ENCODE results near the gene EIF5A2. TPM values are rescaled to one million over a fixed set of nuclear protein-coding genes. Genes with fewer than 3 reads are reported as not detected.

The EIF5A2 gene
- total RNA-seq, 2 experiments from 2014 or later, result 5.2 to 9.5 TPM

- no peak for TF ChIP-seq CTCF (IDR thresholded peaks at IDR 0.05)
- H3K27me3 Mint-ChIP-seq, result no peaks in the 10 kb centered on the region
- H3K9me3 Mint-ChIP-seq, result no peaks in the 10 kb centered on the region
- CTCF ChIA-PET, result no interaction called here
- POLR2A ChIA-PET, result interaction anchor here (1.0 kb wide), 1 partner anchor 9 kb away, joined by 3 read pairs; no protein-coding TSS in a partner anchor
- peak overlapping the region; percentile 78 for H3K27ac Mint-ChIP-seq
- ATAC-seq, result no peak
- peaks cover 44% of the 10 kb centered on the region for H3K36me3 Mint-ChIP-seq (ENCODE audit: low read depth)
- intact Hi-C loops (cut with micrococcal nuclease), result loop anchor here (5.0 kb wide), 1 partner anchor 40 kb away; the partner anchor contains the start of gene EIF5A2
- DNase-seq, result no peak
- peak overlapping the region; percentile 87 for H3K4me3 Mint-ChIP-seq
- peaks cover 19% of the 10 kb centered on the region for H3K4me1 Mint-ChIP-seq (ENCODE audit: low read depth)
Observed at GRCh38 chr3:170867143-170867937, 41.1 kb downstream of the EIF5A2 start.

GRCh38 chr3:170866499-170866898 is 41.9 kb downstream of the EIF5A2 start:
- ChIA-PET CTCF (interaction anchor here (1.3 kb wide), 1 partner anchor 55 kb away, joined by 4 read pairs; no protein-coding TSS in a partner anchor), POLR2A (interaction anchor here (0.8 to 2.8 kb wide), 4 partner anchors 9 to 1097 kb away, joined by 3 to 11 read pairs (median 7); partner anchors contain the start of gene EIF5A2)
- Mint-ChIP-seq H3K36me3 (ENCODE audit: low read depth) (peaks cover 44% of the 10 kb centered on the region), H3K4me3 (peak overlapping the region; percentile 87), H3K9me3 (no peaks in the 10 kb centered on the region), H3K27me3 (no peaks in the 10 kb centered on the region), H3K27ac (peak overlapping the region; percentile 78), H3K4me1 (ENCODE audit: low read depth) (peaks cover 19% of the 10 kb centered on the region)
- TF ChIP-seq CTCF (IDR thresholded peaks at IDR 0.05), result no peak
- intact Hi-C loops (cut with micrococcal nuclease), result loop anchor here (5.0 kb wide), 1 partner anchor 41 kb away; the partner anchor contains the start of gene EIF5A2
- no peak for DNase-seq
- no peak for ATAC-seq

GRCh38 chr3:170865209-170866094 is 43.0 kb downstream of the EIF5A2 start:
- Mint-ChIP-seq H3K4me3 (no peak overlapping the region), H3K27me3 (no peaks in the 10 kb centered on the region), H3K36me3 (ENCODE audit: low read depth) (peaks cover 44% of the 10 kb centered on the region), H3K9me3 (no peaks in the 10 kb centered on the region), H3K4me1 (ENCODE audit: low read depth) (peaks cover 11% of the 10 kb centered on the region), H3K27ac (peak overlapping the region; percentile 26)
- ATAC-seq, result no peak
- TF ChIP-seq CTCF (IDR thresholded peaks at IDR 0.05), result no peak
- DNase-seq, result no peak
- intact Hi-C loops (cut with micrococcal nuclease), result loop anchor here (5.0 kb wide), 1 partner anchor 42 kb away; the partner anchor contains the start of gene EIF5A2
- ChIA-PET POLR2A (interaction anchor here (0.6 to 2.8 kb wide), 5 partner anchors 10 to 507 kb away, joined by 3 to 11 read pairs (median 4); partner anchors contain the start of genes EIF5A2 and SKIL), CTCF (interaction anchor here (1.3 kb wide), 2 partner anchors 54 to 508 kb away, joined by 3 to 4 read pairs; no protein-coding TSS in a partner anchor)

- Mint-ChIP-seq H3K9me3 (no peaks in the 10 kb centered on the region), H3K27me3 (no peaks in the 10 kb centered on the region), H3K36me3 (ENCODE audit: low read depth) (peaks cover 39% of the 10 kb centered on the region), H3K27ac (no peak overlapping the region), H3K4me1 (ENCODE audit: low read depth) (peaks cover 9% of the 10 kb centered on the region), H3K4me3 (no peak overlapping the region)
- DNase-seq (no peak), ATAC-seq (no peak)
- POLR2A ChIA-PET, result interaction anchor here (0.7 to 2.8 kb wide), 3 partner anchors 9 to 45 kb away, joined by 3 to 11 read pairs (median 4); no protein-coding TSS in a partner anchor
- no peak for TF ChIP-seq CTCF (IDR thresholded peaks at IDR 0.05)
- CTCF ChIA-PET, result interaction anchor here (0.9 to 1.3 kb wide), 2 partner anchors 20 to 508 kb away, joined by 3 read pairs; no protein-coding TSS in a partner anchor
- intact Hi-C loops (cut with micrococcal nuclease), result loop anchor here (5.0 kb wide), 1 partner anchor 43 kb away; the partner anchor contains the start of gene EIF5A2
Observed at GRCh38 chr3:170864525-170865208, 43.8 kb downstream of the EIF5A2 start.

Measured in activated CD8-positive, alpha-beta T cell treated with anti-CD3 and anti-CD28 coated beads for 36 hours (primary cell).